Measurements from ENCODE around the gene PCMTD2. TPM values are rescaled to one million over a fixed set of nuclear protein-coding genes. Genes with fewer than 3 reads are reported as not detected.

Gene PCMTD2
- total and polyA plus RNA-seq, 2 of the 13 experiments (the other 11 are each of a cell fraction or from before 2014, with no cell fraction given) = 47.0 to 76.9 TPM

DNA sequence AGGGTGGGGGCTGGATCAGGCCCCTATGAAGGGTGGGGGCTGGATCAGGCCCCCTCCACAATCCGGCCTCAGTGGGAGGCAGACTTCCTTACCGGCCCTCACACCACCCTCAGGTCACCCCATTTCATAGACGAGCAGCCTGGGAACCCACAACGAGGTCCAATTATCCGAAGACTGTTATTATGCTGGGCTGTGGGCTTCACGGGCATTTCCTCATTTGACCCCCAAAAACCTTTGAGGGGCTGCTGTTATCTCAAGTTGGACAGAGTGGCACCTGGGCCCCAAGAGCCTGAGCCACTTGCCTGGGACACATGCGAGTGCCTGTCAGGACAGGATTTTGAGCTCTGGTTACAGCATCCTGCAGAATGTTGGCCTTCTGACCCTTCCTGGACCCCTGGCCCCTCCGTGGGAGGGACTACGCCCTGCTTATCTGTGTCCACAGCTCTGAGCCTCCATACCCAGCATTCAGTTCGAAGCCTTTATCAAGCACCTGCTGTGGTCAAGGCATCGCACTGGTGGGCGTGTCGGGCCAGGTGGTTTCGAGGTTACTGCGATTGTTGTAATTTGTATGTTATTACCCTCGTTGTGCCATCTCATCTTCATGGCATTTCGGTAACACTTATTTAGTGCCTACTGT lies 34.5 kb upstream of the PCMTD2 start (continued):
- peak; percentile 23; the same call in 1 of the 2 replicates for TF ChIP-seq ZNF567 (CRISPR knock-in tag; IDR thresholded peaks at IDR 0.05; ENCODE audit: borderline replicate concordance)
- TF ChIP-seq SALL1 (CRISPR knock-in tag; IDR thresholded peaks at IDR 0.05) = peak; percentile 85
- no peak for TF ChIP-seq ZNF383 (CRISPR knock-in tag; IDR thresholded peaks at IDR 0.05; ENCODE audit: borderline replicate concordance)
- no peak for TF ChIP-seq ZNF775 (CRISPR knock-in tag; IDR thresholded peaks at IDR 0.05; ENCODE audit: borderline replicate concordance)
- TF ChIP-seq SP2 (CRISPR knock-in tag; IDR thresholded peaks at IDR 0.05) = no peak
- TF ChIP-seq MAZ (IDR thresholded peaks at IDR 0.05; ENCODE audit: borderline replicate concordance, low read depth, low read length) = no peak
- no peak; the same call in 1 of the 2 replicates for TF ChIP-seq MAZ (CRISPR knock-in tag; IDR thresholded peaks at IDR 0.05; ENCODE audit: low read depth)
- no peak for TF ChIP-seq RNF219 (CRISPR knock-in tag; IDR thresholded peaks at IDR 0.05)
- TF ChIP-seq TBX3 (IDR thresholded peaks at IDR 0.05; ENCODE audit: borderline replicate concordance) = no peak
- TF ChIP-seq, protein P1, sequence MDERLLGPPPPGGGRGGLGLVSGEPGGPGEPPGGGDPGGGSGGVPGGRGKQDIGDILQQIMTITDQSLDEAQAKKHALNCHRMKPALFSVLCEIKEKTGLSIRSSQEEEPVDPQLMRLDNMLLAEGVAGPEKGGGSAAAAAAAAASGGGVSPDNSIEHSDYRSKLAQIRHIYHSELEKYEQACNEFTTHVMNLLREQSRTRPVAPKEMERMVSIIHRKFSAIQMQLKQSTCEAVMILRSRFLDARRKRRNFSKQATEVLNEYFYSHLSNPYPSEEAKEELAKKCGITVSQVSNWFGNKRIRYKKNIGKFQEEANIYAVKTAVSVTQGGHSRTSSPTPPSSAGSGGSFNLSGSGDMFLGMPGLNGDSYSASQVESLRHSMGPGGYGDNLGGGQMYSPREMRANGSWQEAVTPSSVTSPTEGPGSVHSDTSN (CRISPR knock-in tag; IDR thresholded peaks at IDR 0.05) = peak; percentile 44
- TF ChIP-seq GZF1 (CRISPR knock-in tag; IDR thresholded peaks at IDR 0.05) = no peak
- TF ChIP-seq DNMT3B (CRISPR knock-in tag; conservative IDR thresholded peaks at IDR 0.05) = no peak
- no peak for TF ChIP-seq HNRNPH1 (optimal IDR thresholded peaks at IDR 0.05; ENCODE audit: low read depth, low read length)
- peak; percentile 41; the same call in 1 of the 2 replicates for TF ChIP-seq ZHX1 (CRISPR knock-in tag; IDR thresholded peaks at IDR 0.05; ENCODE audit: low read depth)
- 0 out of 2 replicates have a peak, but pooled peaks have one; percentile 24 for TF ChIP-seq PHF20 (CRISPR knock-in tag; IDR thresholded peaks at IDR 0.05)
- no peak for TF ChIP-seq ZBTB3 (CRISPR knock-in tag; IDR thresholded peaks at IDR 0.05; ENCODE audit: borderline replicate concordance, low read depth)
- no peak for TF ChIP-seq ZNF549 (CRISPR knock-in tag; IDR thresholded peaks at IDR 0.05)
- no peak for TF ChIP-seq ZNF510 (CRISPR knock-in tag; IDR thresholded peaks at IDR 0.05; ENCODE audit: low read depth)
- TF ChIP-seq ZNF720 (CRISPR knock-in tag; IDR thresholded peaks at IDR 0.05) = no peak
- TF ChIP-seq GABPA (IDR thresholded peaks at IDR 0.05; ENCODE audit: low read depth, low read length) = no peak
- no peak for TF ChIP-seq GABPA (CRISPR knock-in tag; IDR thresholded peaks at IDR 0.05; ENCODE audit: low read depth)
- peak; percentile 71 for TF ChIP-seq MED1 (CRISPR knock-in tag; IDR thresholded peaks at IDR 0.05)
- no peak for TF ChIP-seq SIN3A (IDR thresholded peaks at IDR 0.05; ENCODE audit: borderline replicate concordance, low read depth, low read length)
- peak; percentile 57 for TF ChIP-seq ZNF781 (CRISPR knock-in tag; IDR thresholded peaks at IDR 0.05; ENCODE audit: borderline replicate concordance, not compliant biosample characterization)
- no peak for TF ChIP-seq ZIK1 (CRISPR knock-in tag; IDR thresholded peaks at IDR 0.05; ENCODE audit: borderline replicate concordance, low read depth)
- no peak for TF ChIP-seq ZMYM2 (CRISPR knock-in tag; IDR thresholded peaks at IDR 0.05)
